SK-N-SH treated with all-trans-retinoic acid at 6 μM for 48 hours (cell line): ENCODE results near the gene MOK.

Source experiments
- PPARA ChIP-seq: fragments of 250-450 bp; sonication (Bioruptor Pico); IDR thresholded peaks from 2 replicates; pipeline ENCODE4 v1.5.0; 2020; ENCODE audit warnings: mild to moderate bottlenecking, borderline replicate concordance
- ZFP3 ChIP-seq: fragments of 250-450 bp; sonication (Bioruptor Pico); IDR thresholded peaks from 2 replicates; pipeline ENCODE4 v1.5.0; 2020; ENCODE audit warnings: mild to moderate bottlenecking, moderate library complexity
- ZNF565 ChIP-seq: fragments of 450-650 bp; formaldehyde crosslinking; conservative IDR thresholded peaks from 2 replicates; pipeline ENCODE4 v1.5.0; 2020; ENCODE audit warnings: low read depth, mild to moderate bottlenecking, moderate library complexity
- TF ChIP-seq, protein P1 (sequence below): fragments of 250-450 bp; sonication (Bioruptor Pico); IDR thresholded peaks from 2 replicates; pipeline ENCODE4 v1.5.1; 2020; ENCODE audit warnings: low read depth, mild to moderate bottlenecking, moderate library complexity
- TF ChIP-seq, protein P2 (sequence below): fragments of 250-450 bp; sonication (Bioruptor Pico); IDR thresholded peaks from 2 replicates; pipeline ENCODE4 v1.5.0; 2020; ENCODE audit warnings: mild to moderate bottlenecking, moderate library complexity
- TF ChIP-seq, protein P3 (sequence below): fragments of 250-450 bp; sonication (Bioruptor Pico); IDR thresholded peaks from 2 replicates; pipeline ENCODE4 v1.8.0; 2020; ENCODE audit warnings: mild to moderate bottlenecking, moderate library complexity, borderline replicate concordance

DNA sequence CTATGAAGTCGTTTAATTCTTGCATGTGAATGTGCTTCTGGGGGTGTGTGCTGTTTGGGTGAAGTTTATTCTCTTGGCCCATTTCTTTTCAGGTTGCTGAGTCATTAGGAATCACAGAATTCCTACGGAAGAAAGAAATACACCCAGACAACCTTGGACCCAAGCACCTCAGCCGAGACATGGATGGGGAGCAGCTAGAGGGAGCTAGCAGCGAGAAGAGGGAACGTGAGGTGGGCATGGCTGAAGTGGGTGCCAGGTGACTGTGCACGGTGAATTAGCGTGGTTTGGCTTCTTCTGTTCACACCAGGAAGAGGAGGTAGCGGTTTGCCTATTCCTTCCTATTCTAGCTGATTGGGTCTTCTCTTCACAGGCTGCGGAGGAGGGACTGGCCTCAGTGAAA, 33.8 kb upstream of the MOK start:
- TF ChIP-seq PPARA, result no peak
- TF ChIP-seq, protein P1, sequence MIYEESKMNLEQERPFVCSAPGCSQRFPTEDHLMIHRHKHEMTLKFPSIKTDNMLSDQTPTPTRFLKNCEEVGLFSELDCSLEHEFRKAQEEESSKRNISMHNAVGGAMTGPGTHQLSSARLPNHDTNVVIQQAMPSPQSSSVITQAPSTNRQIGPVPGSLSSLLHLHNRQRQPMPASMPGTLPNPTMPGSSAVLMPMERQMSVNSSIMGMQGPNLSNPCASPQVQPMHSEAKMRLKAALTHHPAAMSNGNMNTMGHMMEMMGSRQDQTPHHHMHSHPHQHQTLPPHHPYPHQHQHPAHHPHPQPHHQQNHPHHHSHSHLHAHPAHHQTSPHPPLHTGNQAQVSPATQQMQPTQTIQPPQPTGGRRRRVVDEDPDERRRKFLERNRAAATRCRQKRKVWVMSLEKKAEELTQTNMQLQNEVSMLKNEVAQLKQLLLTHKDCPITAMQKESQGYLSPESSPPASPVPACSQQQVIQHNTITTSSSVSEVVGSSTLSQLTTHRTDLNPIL, result no peak
- TF ChIP-seq, protein P2, sequence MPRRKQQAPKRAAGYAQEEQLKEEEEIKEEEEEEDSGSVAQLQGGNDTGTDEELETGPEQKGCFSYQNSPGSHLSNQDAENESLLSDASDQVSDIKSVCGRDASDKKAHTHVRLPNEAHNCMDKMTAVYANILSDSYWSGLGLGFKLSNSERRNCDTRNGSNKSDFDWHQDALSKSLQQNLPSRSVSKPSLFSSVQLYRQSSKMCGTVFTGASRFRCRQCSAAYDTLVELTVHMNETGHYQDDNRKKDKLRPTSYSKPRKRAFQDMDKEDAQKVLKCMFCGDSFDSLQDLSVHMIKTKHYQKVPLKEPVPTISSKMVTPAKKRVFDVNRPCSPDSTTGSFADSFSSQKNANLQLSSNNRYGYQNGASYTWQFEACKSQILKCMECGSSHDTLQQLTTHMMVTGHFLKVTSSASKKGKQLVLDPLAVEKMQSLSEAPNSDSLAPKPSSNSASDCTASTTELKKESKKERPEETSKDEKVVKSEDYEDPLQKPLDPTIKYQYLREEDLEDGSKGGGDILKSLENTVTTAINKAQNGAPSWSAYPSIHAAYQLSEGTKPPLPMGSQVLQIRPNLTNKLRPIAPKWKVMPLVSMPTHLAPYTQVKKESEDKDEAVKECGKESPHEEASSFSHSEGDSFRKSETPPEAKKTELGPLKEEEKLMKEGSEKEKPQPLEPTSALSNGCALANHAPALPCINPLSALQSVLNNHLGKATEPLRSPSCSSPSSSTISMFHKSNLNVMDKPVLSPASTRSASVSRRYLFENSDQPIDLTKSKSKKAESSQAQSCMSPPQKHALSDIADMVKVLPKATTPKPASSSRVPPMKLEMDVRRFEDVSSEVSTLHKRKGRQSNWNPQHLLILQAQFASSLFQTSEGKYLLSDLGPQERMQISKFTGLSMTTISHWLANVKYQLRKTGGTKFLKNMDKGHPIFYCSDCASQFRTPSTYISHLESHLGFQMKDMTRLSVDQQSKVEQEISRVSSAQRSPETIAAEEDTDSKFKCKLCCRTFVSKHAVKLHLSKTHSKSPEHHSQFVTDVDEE (CRISPR knock-in tag), result no peak
- TF ChIP-seq ZNF565, result no peak
- no peak for TF ChIP-seq ZFP3 (CRISPR knock-in tag)
- TF ChIP-seq, protein P3, sequence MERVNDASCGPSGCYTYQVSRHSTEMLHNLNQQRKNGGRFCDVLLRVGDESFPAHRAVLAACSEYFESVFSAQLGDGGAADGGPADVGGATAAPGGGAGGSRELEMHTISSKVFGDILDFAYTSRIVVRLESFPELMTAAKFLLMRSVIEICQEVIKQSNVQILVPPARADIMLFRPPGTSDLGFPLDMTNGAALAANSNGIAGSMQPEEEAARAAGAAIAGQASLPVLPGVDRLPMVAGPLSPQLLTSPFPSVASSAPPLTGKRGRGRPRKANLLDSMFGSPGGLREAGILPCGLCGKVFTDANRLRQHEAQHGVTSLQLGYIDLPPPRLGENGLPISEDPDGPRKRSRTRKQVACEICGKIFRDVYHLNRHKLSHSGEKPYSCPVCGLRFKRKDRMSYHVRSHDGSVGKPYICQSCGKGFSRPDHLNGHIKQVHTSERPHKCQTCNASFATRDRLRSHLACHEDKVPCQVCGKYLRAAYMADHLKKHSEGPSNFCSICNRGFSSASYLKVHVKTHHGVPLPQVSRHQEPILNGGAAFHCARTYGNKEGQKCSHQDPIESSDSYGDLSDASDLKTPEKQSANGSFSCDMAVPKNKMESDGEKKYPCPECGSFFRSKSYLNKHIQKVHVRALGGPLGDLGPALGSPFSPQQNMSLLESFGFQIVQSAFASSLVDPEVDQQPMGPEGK (CRISPR knock-in tag), result no peak
